ENCODE results near the gene MSI2.

MSI2 gene

DNA sequence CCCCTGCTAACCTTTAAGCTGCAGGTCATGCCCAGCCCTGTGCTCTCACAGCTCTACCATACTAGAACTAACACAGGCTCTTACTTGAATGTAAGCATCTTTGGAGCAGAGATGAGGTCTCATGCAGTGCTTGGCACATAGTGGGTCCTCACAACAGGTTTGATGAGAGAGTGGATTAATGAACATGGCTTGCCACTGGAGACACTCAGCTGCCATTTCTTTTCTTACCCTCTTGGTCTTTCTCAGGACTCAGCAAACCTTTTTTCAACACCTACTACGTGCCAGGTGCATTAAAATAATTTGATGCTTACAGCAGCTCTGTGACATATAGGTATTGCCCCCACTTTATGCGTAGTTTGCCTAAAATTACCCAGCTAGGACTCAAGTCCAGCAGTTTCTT, 133.2 kb downstream of the MSI2 start:
- Histone ChIP-seq H3K4me3 (ENCODE audit: low read length) (no peak overlapping the region), H3K9me3 (ENCODE audit: low read length) (peaks cover 23% of the 10 kb centered on the region), H3K27me3 (ENCODE audit: insufficient read depth, low read length) (no peaks in the 10 kb centered on the region), H3K4me1 (ENCODE audit: insufficient read depth, low read length) (peaks cover 3% of the 10 kb centered on the region), H2AFZ (ENCODE audit: low read depth, low read length) (no peak overlapping the region), H3K36me3 (ENCODE audit: insufficient read depth, low read length) (peaks cover 6% of the 10 kb centered on the region)

- H3K36me3 ChIP-seq (ENCODE audit: insufficient read depth, low read length): peaks cover 6% of the 10 kb centered on the region
- H3K9me3 ChIP-seq (ENCODE audit: low read length): peaks cover 24% of the 10 kb centered on the region
- no peaks in the 10 kb centered on the region for H3K27me3 ChIP-seq (ENCODE audit: insufficient read depth, low read length)
- H3K4me3 ChIP-seq (ENCODE audit: low read length): no peak overlapping the region
- H2AFZ ChIP-seq (ENCODE audit: low read depth, low read length): no peak overlapping the region
- H3K4me1 ChIP-seq (ENCODE audit: insufficient read depth, low read length): peaks cover 4% of the 10 kb centered on the region
Measured at GRCh38 chr17:57391076-57391825, 134.9 kb downstream of the MSI2 start.

DNA sequence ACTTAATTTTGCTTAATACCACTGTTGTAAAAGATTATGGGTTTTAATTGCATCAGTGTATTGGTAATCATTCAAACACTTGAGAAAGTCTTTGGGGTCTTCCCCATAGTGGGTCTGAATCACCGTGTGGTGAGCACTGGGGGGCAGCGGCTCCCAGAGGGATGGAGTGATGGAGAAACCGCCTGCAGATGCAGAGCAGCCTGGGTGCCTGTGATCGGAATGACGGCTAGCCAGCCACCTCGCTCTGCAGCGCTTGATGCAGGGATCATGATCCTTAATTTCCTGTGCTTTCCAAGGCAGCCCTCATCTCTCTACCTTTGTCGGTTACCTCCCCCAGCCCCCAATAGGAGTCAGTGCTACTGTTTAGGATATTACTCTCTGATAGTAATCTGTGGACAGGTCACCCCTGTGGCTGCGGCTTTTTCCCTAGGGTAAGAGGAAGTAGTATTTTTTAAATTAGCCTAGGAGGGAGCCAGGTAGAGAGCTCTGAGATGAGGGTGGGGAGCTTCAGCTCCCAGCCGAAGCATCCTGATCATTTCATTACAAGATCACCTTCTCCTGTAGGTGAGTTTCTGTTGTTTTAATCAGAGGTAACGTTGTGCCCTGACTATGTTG, 135.6 kb downstream of the MSI2 start:
- Histone ChIP-seq H3K4me1 (ENCODE audit: insufficient read depth, low read length) (peaks cover 11% of the 10 kb centered on the region), H3K36me3 (ENCODE audit: insufficient read depth, low read length) (peaks cover 6% of the 10 kb centered on the region), H3K27me3 (ENCODE audit: insufficient read depth, low read length) (no peaks in the 10 kb centered on the region)

DNA sequence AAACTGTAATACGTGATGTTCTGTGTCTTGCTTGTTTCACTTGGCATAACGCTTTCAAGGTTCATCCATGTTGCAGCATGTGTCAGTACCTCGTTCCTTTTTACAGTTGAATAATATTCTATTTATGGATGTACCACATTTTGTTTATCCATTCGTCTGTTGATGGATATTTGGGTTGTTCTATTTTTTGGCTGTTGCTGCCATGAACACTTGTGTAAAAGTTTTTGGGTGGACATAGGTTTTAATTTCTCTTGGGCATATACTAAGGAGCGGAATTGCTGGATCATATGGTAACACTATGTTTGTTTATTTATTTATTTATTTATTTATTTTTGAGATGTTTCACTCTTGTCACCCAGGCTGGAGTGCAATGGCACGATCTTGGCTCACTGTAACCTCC, 137.0 kb downstream of the MSI2 start:
- Histone ChIP-seq H3K9me3 (ENCODE audit: low read length) (peaks cover 15% of the 10 kb centered on the region), H3K4me1 (ENCODE audit: insufficient read depth, low read length) (peaks cover 25% of the 10 kb centered on the region), H2AFZ (ENCODE audit: low read depth, low read length) (no peak overlapping the region), H3K4me3 (ENCODE audit: low read length) (no peak overlapping the region), H3K36me3 (ENCODE audit: insufficient read depth, low read length) (peaks cover 6% of the 10 kb centered on the region), H3K27me3 (ENCODE audit: insufficient read depth, low read length) (no peaks in the 10 kb centered on the region)

More for the DNA sequence above, 135.6 kb downstream of the MSI2 start:
- Histone ChIP-seq H3K4me3 (ENCODE audit: low read length) (no peak overlapping the region), H3K9me3 (ENCODE audit: low read length) (peaks cover 22% of the 10 kb centered on the region), H2AFZ (ENCODE audit: low read depth, low read length) (no peak overlapping the region)

DNA sequence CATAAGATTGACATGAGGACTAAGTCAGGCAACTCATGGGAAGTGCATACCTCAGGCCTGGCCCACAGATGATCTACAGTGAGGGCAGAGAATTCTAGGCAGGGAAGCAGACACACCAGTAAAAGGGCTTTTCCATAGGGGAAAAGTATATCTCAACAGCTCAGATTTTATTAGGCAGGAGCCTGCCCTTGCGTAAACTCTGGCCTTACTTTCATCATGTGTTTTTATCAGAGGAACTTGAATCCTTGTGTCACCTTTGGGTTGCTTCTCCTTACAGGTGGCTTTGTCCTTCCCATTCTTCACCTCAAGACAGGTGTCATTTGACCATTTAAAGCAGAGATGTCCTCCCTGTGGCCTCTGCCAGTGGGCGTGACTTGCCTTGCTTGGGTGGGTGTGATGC, 138.1 kb downstream of the MSI2 start:
- H3K4me3 ChIP-seq (ENCODE audit: low read length): no peak overlapping the region
- H3K27me3 ChIP-seq (ENCODE audit: insufficient read depth, low read length): no peaks in the 10 kb centered on the region
- H3K36me3 ChIP-seq (ENCODE audit: insufficient read depth, low read length): peaks cover 6% of the 10 kb centered on the region
- H3K9me3 ChIP-seq (ENCODE audit: low read length): peaks cover 15% of the 10 kb centered on the region
- H3K4me1 ChIP-seq (ENCODE audit: insufficient read depth, low read length): peaks cover 27% of the 10 kb centered on the region
- H2AFZ ChIP-seq (ENCODE audit: low read depth, low read length): no peak overlapping the region

GRCh38 chr17:57395721-57396321, 139.5 kb downstream of the MSI2 start:
- H3K27me3 ChIP-seq (ENCODE audit: insufficient read depth, low read length): no peaks in the 10 kb centered on the region

GRCh38 chr17:57396511-57396921, 140.2 kb downstream of the MSI2 start:
- Histone ChIP-seq H3K4me1 (ENCODE audit: insufficient read depth, low read length) (peaks cover 41% of the 10 kb centered on the region), H3K4me3 (ENCODE audit: low read length) (no peak overlapping the region), H3K9me3 (ENCODE audit: low read length) (peaks cover 15% of the 10 kb centered on the region), H3K36me3 (ENCODE audit: insufficient read depth, low read length) (peaks cover 10% of the 10 kb centered on the region), H2AFZ (ENCODE audit: low read depth, low read length) (no peak overlapping the region), H3K27me3 (ENCODE audit: insufficient read depth, low read length) (no peaks in the 10 kb centered on the region)

More at GRCh38 chr17:57395721-57396321, 139.5 kb downstream of the MSI2 start:
- no peak overlapping the region for H2AFZ ChIP-seq (ENCODE audit: low read depth, low read length)
- H3K4me1 ChIP-seq (ENCODE audit: insufficient read depth, low read length): peaks cover 34% of the 10 kb centered on the region
- H3K36me3 ChIP-seq (ENCODE audit: insufficient read depth, low read length): peaks cover 6% of the 10 kb centered on the region
- peaks cover 15% of the 10 kb centered on the region for H3K9me3 ChIP-seq (ENCODE audit: low read length)
- no peak overlapping the region for H3K4me3 ChIP-seq (ENCODE audit: low read length)

DNA sequence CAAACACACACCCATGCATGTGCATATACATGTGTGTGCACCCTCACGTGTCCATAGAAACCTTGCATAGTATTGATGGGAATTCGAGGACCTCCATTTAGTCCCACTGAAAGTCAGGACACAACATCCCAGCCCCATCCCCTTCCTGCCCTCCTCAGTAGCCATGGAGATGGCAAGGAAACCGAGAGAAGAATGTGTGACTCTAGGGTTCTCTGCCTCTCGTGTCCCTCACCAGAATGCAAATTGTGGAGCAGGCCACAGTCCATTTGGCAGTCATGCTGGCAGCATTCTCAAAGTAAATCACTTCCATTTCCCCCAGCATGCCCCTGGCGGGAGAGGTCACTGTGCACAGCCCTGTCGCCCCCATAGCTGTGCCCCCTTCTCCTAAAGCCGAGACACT, 141.1 kb downstream of the MSI2 start:
- peaks cover 50% of the 10 kb centered on the region for H3K4me1 ChIP-seq (ENCODE audit: insufficient read depth, low read length)
- peaks cover 15% of the 10 kb centered on the region for H3K9me3 ChIP-seq (ENCODE audit: low read length)
- H3K27me3 ChIP-seq (ENCODE audit: insufficient read depth, low read length): no peaks in the 10 kb centered on the region
- no peak overlapping the region for H3K4me3 ChIP-seq (ENCODE audit: low read length)
- no peak overlapping the region for H2AFZ ChIP-seq (ENCODE audit: low read depth, low read length)
- H3K36me3 ChIP-seq (ENCODE audit: insufficient read depth, low read length): peaks cover 14% of the 10 kb centered on the region

GRCh38 chr17:57399690-57400089, 143.4 kb downstream of the MSI2 start:
- no peak overlapping the region for H3K4me3 ChIP-seq (ENCODE audit: low read length)
- H3K36me3 ChIP-seq (ENCODE audit: insufficient read depth, low read length): peaks cover 16% of the 10 kb centered on the region
- no peaks in the 10 kb centered on the region for H3K27me3 ChIP-seq (ENCODE audit: insufficient read depth, low read length)
- peaks cover 71% of the 10 kb centered on the region for H3K4me1 ChIP-seq (ENCODE audit: insufficient read depth, low read length)
- no peaks in the 10 kb centered on the region for H3K9me3 ChIP-seq (ENCODE audit: low read length)
- no peak overlapping the region for H2AFZ ChIP-seq (ENCODE audit: low read depth, low read length)

- Histone ChIP-seq H2AFZ (ENCODE audit: low read depth, low read length) (no peak overlapping the region), H3K9me3 (ENCODE audit: low read length) (no peaks in the 10 kb centered on the region), H3K27me3 (ENCODE audit: insufficient read depth, low read length) (no peaks in the 10 kb centered on the region), H3K36me3 (ENCODE audit: insufficient read depth, low read length) (peaks cover 19% of the 10 kb centered on the region), H3K4me3 (ENCODE audit: low read length) (no peak overlapping the region), H3K4me1 (ENCODE audit: insufficient read depth, low read length) (peaks cover 80% of the 10 kb centered on the region)
Measured at GRCh38 chr17:57400648-57401047, 144.3 kb downstream of the MSI2 start.

GRCh38 chr17:57401556-57402488, 145.5 kb downstream of the MSI2 start:
- no peaks in the 10 kb centered on the region for H3K9me3 ChIP-seq (ENCODE audit: low read length)
- H3K4me1 ChIP-seq (ENCODE audit: insufficient read depth, low read length): peaks cover 82% of the 10 kb centered on the region
- H3K27me3 ChIP-seq (ENCODE audit: insufficient read depth, low read length): no peaks in the 10 kb centered on the region
- peaks cover 19% of the 10 kb centered on the region for H3K36me3 ChIP-seq (ENCODE audit: insufficient read depth, low read length)
- H2AFZ ChIP-seq (ENCODE audit: low read depth, low read length): no peak overlapping the region
- H3K4me3 ChIP-seq (ENCODE audit: low read length): no peak overlapping the region

GRCh38 chr17:57402681-57403180, 146.4 kb downstream of the MSI2 start:
- H3K4me1 ChIP-seq (ENCODE audit: insufficient read depth, low read length): peaks cover 82% of the 10 kb centered on the region
- H3K36me3 ChIP-seq (ENCODE audit: insufficient read depth, low read length): peaks cover 19% of the 10 kb centered on the region
- no peak overlapping the region for H3K4me3 ChIP-seq (ENCODE audit: low read length)
- H2AFZ ChIP-seq (ENCODE audit: low read depth, low read length): no peak overlapping the region
- no peaks in the 10 kb centered on the region for H3K9me3 ChIP-seq (ENCODE audit: low read length)
- H3K27me3 ChIP-seq (ENCODE audit: insufficient read depth, low read length): no peaks in the 10 kb centered on the region
